ENCODE data around the gene PF4V1. TPM values are rescaled to one million over a fixed set of nuclear protein-coding genes. Genes with fewer than 3 reads are reported as not detected.
"Not testable (repeated sequence)": the region's sequence is repeated elsewhere in the genome, so short reads cannot be mapped to it uniquely, and the experiment has no call there.

Gene PF4V1
- total RNA-seq, 2 experiments from 2014 or later: not detected

- Mint-ChIP-seq H3K36me3 (ENCODE audit: low read depth) (no peaks in the 10 kb centered on the region), H3K27me3 (peaks cover 5% of the 10 kb centered on the region), H3K27ac (no peak overlapping the region), H3K4me1 (no peaks in the 10 kb centered on the region), H3K4me3 (no peak overlapping the region), H3K9me3 (ENCODE audit: low read depth) (no peaks in the 10 kb centered on the region)
- ATAC-seq: no peak
- POLR2A ChIA-PET: no interaction called here
- no peak for DNase-seq
- intact Hi-C loops (cut with DNase I, micrococcal nuclease): no loop called here
- CTCF ChIA-PET: no interaction called here
These were observed 22.3 kb downstream of the PF4V1 start for GRCh38 chr4:73875401-73875800.

DNA sequence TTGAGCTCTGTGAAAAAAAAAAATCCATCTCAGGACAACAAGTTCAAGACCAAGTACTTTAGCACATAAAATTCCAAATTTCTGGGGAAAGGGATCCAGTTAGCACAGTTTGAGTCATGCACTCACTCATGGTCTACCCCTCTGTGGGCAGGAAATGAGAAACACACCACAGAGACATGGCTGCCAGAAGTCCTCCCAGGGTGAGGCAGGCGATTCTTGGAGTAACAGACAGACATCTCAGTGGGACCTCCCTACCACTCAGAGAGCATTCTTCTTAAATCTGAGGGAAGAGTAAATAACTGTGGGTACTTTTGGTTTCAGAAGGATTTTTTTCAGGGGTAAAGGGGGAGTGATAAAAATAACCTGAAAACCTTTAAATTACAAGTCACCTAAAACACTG is 30.2 kb downstream of the PF4V1 start:
- Mint-ChIP-seq H3K4me3 (no peak overlapping the region), H3K36me3 (ENCODE audit: low read depth) (no peaks in the 10 kb centered on the region), H3K27me3 (no peaks in the 10 kb centered on the region), H3K27ac (no peak overlapping the region), H3K9me3 (ENCODE audit: low read depth) (no peaks in the 10 kb centered on the region), H3K4me1 (no peaks in the 10 kb centered on the region)
- DNase-seq (no peak), ATAC-seq (no peak)
- intact Hi-C loops (cut with DNase I, micrococcal nuclease): no loop called here
- CTCF ChIA-PET: interaction anchor here (1.4 kb wide), 1 partner anchor 21 kb away, joined by 3 read pairs; no protein-coding TSS in a partner anchor
- POLR2A ChIA-PET: no interaction called here

DNA sequence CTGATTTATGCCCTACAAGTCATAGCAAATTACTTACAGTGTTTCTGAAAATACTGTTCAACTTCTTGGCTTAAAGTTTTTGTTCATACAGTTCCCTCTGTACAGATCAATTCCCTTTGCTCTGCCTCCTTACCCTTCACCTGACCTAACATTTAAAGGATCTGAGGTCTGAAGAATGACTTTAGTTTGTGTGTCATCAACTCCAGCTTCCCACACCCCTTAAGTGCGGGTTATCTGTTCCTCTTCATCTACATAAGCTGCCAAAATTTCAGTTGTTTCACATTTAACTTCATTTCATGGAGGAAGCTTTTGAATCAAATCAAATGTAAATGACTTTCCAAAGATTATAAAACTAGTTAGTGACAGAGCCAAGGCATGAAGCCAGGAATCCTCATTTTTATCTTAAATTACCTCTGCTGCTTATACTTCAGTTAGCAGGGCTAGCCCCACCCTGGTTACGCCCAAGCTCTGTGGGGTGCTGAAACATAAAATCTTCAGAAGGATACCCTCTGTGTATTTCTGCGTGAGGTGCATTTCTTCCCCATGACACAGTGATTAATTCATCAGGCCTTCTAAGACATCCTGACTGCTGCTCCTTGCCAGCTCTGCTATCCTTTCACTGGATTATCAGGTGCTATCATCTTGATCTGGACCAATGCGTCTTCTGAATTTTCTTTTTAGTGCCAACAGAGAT is 32.6 kb downstream of the PF4V1 start:
- no peaks in the 10 kb centered on the region for H3K36me3 Mint-ChIP-seq (ENCODE audit: low read depth)
- no peak overlapping the region for H3K4me3 Mint-ChIP-seq
- no peaks in the 10 kb centered on the region for H3K4me1 Mint-ChIP-seq
- no peaks in the 10 kb centered on the region for H3K9me3 Mint-ChIP-seq (ENCODE audit: low read depth)
- POLR2A ChIA-PET: no interaction called here
- intact Hi-C loops (cut with DNase I, micrococcal nuclease): no loop called here
- ATAC-seq (no peak), DNase-seq (no peak)
- H3K27ac Mint-ChIP-seq: no peak overlapping the region
- CTCF ChIA-PET: no interaction called here
- H3K27me3 Mint-ChIP-seq: no peaks in the 10 kb centered on the region

DNA sequence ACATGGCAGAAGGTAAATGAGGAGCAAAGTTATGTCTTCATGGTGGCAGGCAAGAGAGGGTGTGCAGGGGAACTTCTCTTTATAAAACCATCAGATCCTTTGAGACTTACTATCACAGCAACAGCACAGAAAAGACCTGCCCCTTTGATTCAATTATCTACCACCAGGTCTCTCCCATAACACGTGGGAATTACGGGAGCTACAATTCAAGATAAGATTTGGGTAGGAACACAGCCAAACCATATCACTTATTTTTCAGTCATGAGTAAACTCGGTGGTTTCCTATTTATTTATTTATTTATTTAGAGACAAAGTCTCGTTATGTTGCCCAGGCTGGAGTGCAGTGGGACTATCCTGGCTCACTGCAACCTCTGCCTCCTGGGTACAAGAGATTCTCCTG is 38.2 kb downstream of the PF4V1 start:
- Mint-ChIP-seq H3K36me3 (ENCODE audit: low read depth) (no peaks in the 10 kb centered on the region), H3K9me3 (ENCODE audit: low read depth) (no peaks in the 10 kb centered on the region), H3K27ac (no peak overlapping the region), H3K4me3 (no peak overlapping the region), H3K4me1 (no peaks in the 10 kb centered on the region), H3K27me3 (no peaks in the 10 kb centered on the region)
- DNase-seq (no peak), ATAC-seq (no peak)
- intact Hi-C loops (cut with DNase I, micrococcal nuclease): no loop called here
- POLR2A ChIA-PET: no interaction called here
- CTCF ChIA-PET: no interaction called here

GRCh38 chr4:73891739-73892405 is 38.8 kb downstream of the PF4V1 start:
- Mint-ChIP-seq H3K9me3 (ENCODE audit: low read depth) (no peaks in the 10 kb centered on the region), H3K27ac (no peak overlapping the region), H3K4me3 (no peak overlapping the region), H3K4me1 (no peaks in the 10 kb centered on the region), H3K27me3 (no peaks in the 10 kb centered on the region), H3K36me3 (ENCODE audit: low read depth) (no peaks in the 10 kb centered on the region)
- intact Hi-C loops (cut with DNase I, micrococcal nuclease): no loop called here
- DNase-seq (no peak), ATAC-seq (no peak)
- POLR2A ChIA-PET: no interaction called here
- CTCF ChIA-PET: no interaction called here

DNA sequence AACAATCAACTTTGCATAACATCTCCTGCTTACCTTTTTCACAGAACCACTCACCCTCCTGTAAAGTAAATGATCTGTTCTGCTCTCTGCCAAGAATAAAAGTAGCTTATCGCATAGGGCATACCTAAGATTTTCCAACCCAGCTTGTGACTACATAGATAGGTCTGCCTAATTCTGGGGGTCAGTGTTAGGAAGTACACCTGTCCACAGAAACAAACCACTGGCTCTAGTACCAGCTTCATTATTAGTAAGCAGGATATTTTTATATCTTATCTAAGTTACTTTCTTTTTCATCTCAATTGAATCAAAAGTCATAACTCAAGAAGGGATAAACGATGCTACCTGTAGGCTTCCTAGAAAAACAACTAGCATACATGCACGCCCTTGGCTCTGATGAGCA is 39.9 kb downstream of the PF4V1 start:
- Mint-ChIP-seq H3K36me3 (ENCODE audit: low read depth) (no peaks in the 10 kb centered on the region), H3K4me1 (no peaks in the 10 kb centered on the region), H3K27ac (no peak overlapping the region), H3K27me3 (no peaks in the 10 kb centered on the region), H3K4me3 (no peak overlapping the region), H3K9me3 (ENCODE audit: low read depth) (no peaks in the 10 kb centered on the region)
- ChIA-PET CTCF (no interaction called here), POLR2A (no interaction called here)
- intact Hi-C loops (cut with DNase I, micrococcal nuclease): no loop called here
- DNase-seq: no peak
- no peak for ATAC-seq

DNA sequence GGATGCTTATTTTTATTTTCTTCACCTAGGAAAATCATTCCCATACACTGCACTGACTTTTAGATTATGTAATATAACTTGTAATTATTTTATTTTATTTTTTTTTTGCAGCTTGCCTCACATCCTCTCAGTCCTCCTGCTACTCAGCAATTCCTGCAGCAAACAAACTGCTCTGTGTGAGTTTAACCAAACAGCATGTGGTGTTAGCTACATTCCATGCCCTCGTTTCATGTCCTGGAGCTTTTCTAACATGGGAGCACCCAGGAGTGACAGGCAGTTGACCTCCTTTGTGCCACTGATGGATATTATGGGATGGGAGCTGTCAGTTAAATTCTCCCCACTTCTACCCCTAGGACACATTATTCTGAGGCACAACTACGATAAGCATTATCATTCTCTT is 40.9 kb downstream of the PF4V1 start:
- H3K4me3 Mint-ChIP-seq: no peak overlapping the region
- no peaks in the 10 kb centered on the region for H3K27me3 Mint-ChIP-seq
- ATAC-seq (no peak), DNase-seq (no peak)
- H3K36me3 Mint-ChIP-seq (ENCODE audit: low read depth): no peaks in the 10 kb centered on the region
- CTCF ChIA-PET: interaction anchor here (0.5 kb wide), 1 partner anchor 16 kb away, joined by 3 read pairs; no protein-coding TSS in a partner anchor
- no peaks in the 10 kb centered on the region for H3K4me1 Mint-ChIP-seq
- POLR2A ChIA-PET: no interaction called here
- H3K9me3 Mint-ChIP-seq (ENCODE audit: low read depth): no peaks in the 10 kb centered on the region
- H3K27ac Mint-ChIP-seq: no peak overlapping the region
- intact Hi-C loops (cut with DNase I, micrococcal nuclease): no loop called here

DNA sequence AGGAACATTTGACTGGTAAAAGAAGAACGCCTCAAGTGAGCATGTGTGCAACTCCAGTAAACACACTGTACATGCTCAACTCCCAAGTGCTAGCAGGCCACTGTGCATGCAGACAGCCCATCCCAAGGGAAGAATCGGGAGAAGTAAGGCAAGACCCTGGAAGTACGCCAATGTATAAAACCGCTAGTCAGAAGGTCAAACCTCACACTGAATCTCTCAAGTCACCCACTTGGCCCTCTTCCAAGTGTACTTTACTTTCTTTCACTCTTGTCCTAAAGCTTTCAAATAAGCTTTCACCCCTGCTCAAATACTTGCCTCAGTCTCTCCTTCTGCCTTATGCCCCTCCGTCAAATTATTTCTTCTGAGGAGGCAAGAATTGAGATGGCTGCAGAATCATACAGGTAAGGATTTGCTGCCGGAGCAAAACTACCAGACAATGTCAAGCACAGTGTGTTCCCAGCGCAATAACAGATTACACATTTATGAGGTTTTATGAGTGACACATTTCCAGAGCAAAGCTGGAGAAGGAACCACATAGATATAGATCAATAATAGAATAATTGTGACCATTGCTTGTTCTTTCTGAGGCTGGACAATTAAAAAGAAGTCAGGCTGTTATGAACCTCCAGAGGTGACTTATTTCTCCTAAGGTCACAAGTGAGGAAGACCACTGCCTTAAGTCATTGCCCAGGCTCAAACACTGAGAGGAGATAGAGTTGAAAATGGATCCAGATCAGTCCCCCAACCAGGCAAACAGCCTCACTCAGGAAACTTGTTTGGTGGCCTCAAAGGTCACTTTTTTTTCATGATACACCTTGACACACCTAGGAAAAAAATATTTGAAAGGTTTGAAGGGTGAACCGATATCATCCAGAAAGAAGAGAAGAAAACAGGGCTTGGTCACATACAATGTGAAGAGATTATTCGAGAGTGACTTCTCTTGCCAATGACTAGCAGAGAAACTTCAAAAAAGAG is 42.4 kb downstream of the PF4V1 start:
- ATAC-seq (no peak), DNase-seq (no peak)
- Mint-ChIP-seq H3K27ac (no peak overlapping the region), H3K9me3 (ENCODE audit: low read depth) (no peaks in the 10 kb centered on the region), H3K27me3 (no peaks in the 10 kb centered on the region), H3K36me3 (ENCODE audit: low read depth) (no peaks in the 10 kb centered on the region), H3K4me3 (no peak overlapping the region), H3K4me1 (no peaks in the 10 kb centered on the region)
- POLR2A ChIA-PET: interaction anchor here (0.6 kb wide), 1 partner anchor 1846 kb away, joined by 3 read pairs; no protein-coding TSS in a partner anchor
- intact Hi-C loops (cut with DNase I, micrococcal nuclease): no loop called here
- CTCF ChIA-PET: interaction anchor here (0.6 kb wide), 1 partner anchor 1449 kb away, joined by 3 read pairs; no protein-coding TSS in a partner anchor

DNA sequence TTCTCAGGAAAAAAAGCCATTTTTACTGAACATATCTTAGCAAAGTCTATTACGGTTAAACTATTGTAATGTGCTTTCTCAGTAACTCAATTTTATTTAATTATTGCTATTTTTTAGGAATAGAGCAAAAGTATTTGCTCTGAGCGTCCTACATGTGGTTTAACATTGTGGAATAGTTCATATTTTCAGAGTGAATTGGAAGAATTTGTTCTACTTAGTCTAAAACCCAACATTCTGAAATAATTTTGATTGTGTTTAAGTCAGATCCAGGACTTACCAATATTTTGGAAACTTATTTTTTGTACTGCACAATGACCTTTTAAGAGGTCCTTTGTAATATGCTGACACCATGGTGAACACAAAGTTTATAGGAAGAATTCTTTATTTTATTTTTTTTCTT is 43.3 kb downstream of the PF4V1 start:
- no peak for DNase-seq
- ATAC-seq: no peak
- no peaks in the 10 kb centered on the region for H3K9me3 Mint-ChIP-seq (ENCODE audit: low read depth)
- ChIA-PET CTCF (no interaction called here), POLR2A (no interaction called here)
- H3K4me1 Mint-ChIP-seq: no peaks in the 10 kb centered on the region
- intact Hi-C loops (cut with DNase I, micrococcal nuclease): no loop called here
- no peak overlapping the region for H3K4me3 Mint-ChIP-seq
- H3K36me3 Mint-ChIP-seq (ENCODE audit: low read depth): no peaks in the 10 kb centered on the region
- no peak overlapping the region for H3K27ac Mint-ChIP-seq
- no peaks in the 10 kb centered on the region for H3K27me3 Mint-ChIP-seq

DNA sequence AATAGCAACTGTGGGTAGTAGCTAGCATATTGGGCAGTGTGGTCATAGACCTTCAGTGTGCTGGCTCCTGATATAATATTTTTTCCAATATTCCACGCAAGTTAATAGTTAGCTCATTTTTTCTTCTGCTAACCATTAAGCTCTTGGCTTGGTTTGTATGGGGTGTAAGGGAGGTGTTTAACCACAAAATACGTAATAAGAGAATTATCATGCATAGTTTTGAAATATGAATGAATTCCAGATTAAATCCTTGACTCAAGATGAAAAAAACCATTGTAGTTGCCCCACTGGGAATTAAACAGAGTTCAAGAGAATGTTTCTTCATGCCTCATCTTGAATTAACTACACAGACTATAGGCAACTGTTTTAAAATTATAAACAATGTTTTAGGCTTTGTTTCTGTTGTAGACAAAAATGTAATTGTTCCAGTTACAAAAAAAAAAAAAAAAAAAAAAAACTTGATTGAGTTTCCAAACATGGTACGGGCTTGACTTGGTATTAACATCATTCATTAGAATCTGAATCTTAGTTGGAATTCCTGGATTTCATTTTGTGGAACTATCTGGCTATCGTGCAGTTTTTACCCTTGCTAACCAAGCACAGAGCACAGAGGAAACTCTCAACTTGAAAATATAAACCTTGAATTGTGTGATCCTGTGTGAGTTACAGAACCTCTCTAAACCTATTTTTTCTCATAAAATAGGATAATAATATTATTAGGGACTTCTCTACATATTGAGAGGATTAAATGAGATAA is 44.5 kb downstream of the PF4V1 start:
- ChIA-PET CTCF (interaction anchor here (1.0 kb wide), 1 partner anchor 33 kb away, joined by 3 read pairs; no protein-coding TSS in a partner anchor), POLR2A (no interaction called here)
- Mint-ChIP-seq H3K9me3 (ENCODE audit: low read depth) (no peaks in the 10 kb centered on the region), H3K27ac (no peak overlapping the region), H3K4me3 (no peak overlapping the region), H3K4me1 (no peaks in the 10 kb centered on the region), H3K27me3 (no peaks in the 10 kb centered on the region), H3K36me3 (ENCODE audit: low read depth) (no peaks in the 10 kb centered on the region)
- no peak for ATAC-seq
- no peak for DNase-seq
- intact Hi-C loops (cut with DNase I, micrococcal nuclease): no loop called here

- H3K27ac Mint-ChIP-seq; H3K4me1 Mint-ChIP-seq; H3K4me3 Mint-ChIP-seq; H3K9me3 Mint-ChIP-seq (ENCODE audit: low read depth); H3K36me3 Mint-ChIP-seq (ENCODE audit: low read depth); DNase-seq; H3K27me3 Mint-ChIP-seq; intact Hi-C loops (cut with DNase I, micrococcal nuclease); ATAC-seq; POLR2A ChIA-PET: not testable (repeated sequence)
- CTCF ChIA-PET: interaction anchor here (1.1 kb wide), 1 partner anchor 11 kb away, joined by 3 read pairs; no protein-coding TSS in a partner anchor
These were observed 46.2 kb downstream of the PF4V1 start for GRCh38 chr4:73899338-73899737.
